Naive B cell (primary cell): Measurements from ENCODE around the gene RAD21L1. TPM values are rescaled to one million over a fixed set of nuclear protein-coding genes. Genes with fewer than 3 reads are reported as not detected.

Experiments used
- ATAC-seq, 2 donors: fragments of 150-1000 bp; cut with Tn5 transposase; 2 replicates each; pipeline ENCODE4 v1.10.0; 2021; ENCODE audit warnings: low read depth in 2 of 2, mild to moderate bottlenecking in 2 of 2, moderate library complexity in 2 of 2
- DNase-seq: peaks from one replicate; pipeline ENCODE4 v3.0.0; 2022
- H3K27ac Mint-ChIP-seq, 6 donors: one replicate each; pipeline ENCODE4 v1.8.0; 2020 to 2022; ENCODE audit warnings: mild to moderate bottlenecking in 6 of 6, mixed read lengths in 6 of 6, moderate library complexity in 5 of 6, inconsistent platforms in 2 of 6
- H3K27me3 Mint-ChIP-seq, 3 donors: one replicate each; pipeline ENCODE4 v1.8.0; 2021 to 2022; ENCODE audit warnings: mixed read lengths in 3 of 3, mild to moderate bottlenecking in 1 of 3
- H3K36me3 Mint-ChIP-seq, 2 donors: one replicate each; pipeline ENCODE4 v1.8.0; 2020 to 2022; ENCODE audit warnings: mixed read lengths in 2 of 2, inconsistent platforms in 1 of 2, mild to moderate bottlenecking in 1 of 2
- H3K4me1 Mint-ChIP-seq, 3 donors: one replicate each; pipeline ENCODE4 v1.8.0; 2020 to 2022; ENCODE audit warnings: mixed read lengths in 3 of 3, inconsistent platforms in 1 of 3, mild to moderate bottlenecking in 1 of 3, moderate library complexity in 1 of 3
- H3K4me3 Mint-ChIP-seq, 8 donors: one replicate each; pipeline ENCODE4 v1.8.0; 2020 to 2022; ENCODE audit warnings: mild to moderate bottlenecking in 8 of 8, mixed read lengths in 8 of 8, moderate library complexity in 8 of 8, inconsistent platforms in 2 of 8
- H3K9me3 Mint-ChIP-seq, 7 donors: one replicate each; pipeline ENCODE4 v1.8.0; 2020 to 2022; ENCODE audit warnings: mixed read lengths in 7 of 7, mild to moderate bottlenecking in 5 of 7, inconsistent platforms in 2 of 7, moderate library complexity in 1 of 7
- polyA plus RNA-seq, 6 donors: library from polyadenylated mRNA; unstranded; fragments of 300-500 nt; fragmentation: Illumina TruSeq; gene quantifications; one replicate each; pipeline ENCODE4 v1.2.3, GENCODE V29; 2021; ENCODE audit warnings: low read depth in 6 of 6

Gene RAD21L1
- polyA plus RNA-seq, 6 donors from 2014 or later, result not detected

- ATAC-seq (no peak), DNase-seq (no peak)
- no peaks in the 10 kb centered on the region for H3K9me3 Mint-ChIP-seq
- H3K36me3 Mint-ChIP-seq, result no peaks in the 10 kb centered on the region
- H3K27me3 Mint-ChIP-seq, result no peaks in the 10 kb centered on the region
- no peak overlapping the region for H3K27ac Mint-ChIP-seq
- no peaks in the 10 kb centered on the region for H3K4me1 Mint-ChIP-seq
- no peak overlapping the region for H3K4me3 Mint-ChIP-seq
Measured at GRCh38 chr20:1272368-1273100, 46.7 kb downstream of the RAD21L1 start.

GRCh38 chr20:1273366-1273765 lies 47.5 kb downstream of the RAD21L1 start:
- H3K4me1 Mint-ChIP-seq, result no peaks in the 10 kb centered on the region
- H3K27ac Mint-ChIP-seq, result no peak overlapping the region
- no peaks in the 10 kb centered on the region for H3K36me3 Mint-ChIP-seq
- H3K9me3 Mint-ChIP-seq, result no peaks in the 10 kb centered on the region
- ATAC-seq (no peak), DNase-seq (no peak)
- H3K27me3 Mint-ChIP-seq, result no peaks in the 10 kb centered on the region
- no peak overlapping the region for H3K4me3 Mint-ChIP-seq

DNA sequence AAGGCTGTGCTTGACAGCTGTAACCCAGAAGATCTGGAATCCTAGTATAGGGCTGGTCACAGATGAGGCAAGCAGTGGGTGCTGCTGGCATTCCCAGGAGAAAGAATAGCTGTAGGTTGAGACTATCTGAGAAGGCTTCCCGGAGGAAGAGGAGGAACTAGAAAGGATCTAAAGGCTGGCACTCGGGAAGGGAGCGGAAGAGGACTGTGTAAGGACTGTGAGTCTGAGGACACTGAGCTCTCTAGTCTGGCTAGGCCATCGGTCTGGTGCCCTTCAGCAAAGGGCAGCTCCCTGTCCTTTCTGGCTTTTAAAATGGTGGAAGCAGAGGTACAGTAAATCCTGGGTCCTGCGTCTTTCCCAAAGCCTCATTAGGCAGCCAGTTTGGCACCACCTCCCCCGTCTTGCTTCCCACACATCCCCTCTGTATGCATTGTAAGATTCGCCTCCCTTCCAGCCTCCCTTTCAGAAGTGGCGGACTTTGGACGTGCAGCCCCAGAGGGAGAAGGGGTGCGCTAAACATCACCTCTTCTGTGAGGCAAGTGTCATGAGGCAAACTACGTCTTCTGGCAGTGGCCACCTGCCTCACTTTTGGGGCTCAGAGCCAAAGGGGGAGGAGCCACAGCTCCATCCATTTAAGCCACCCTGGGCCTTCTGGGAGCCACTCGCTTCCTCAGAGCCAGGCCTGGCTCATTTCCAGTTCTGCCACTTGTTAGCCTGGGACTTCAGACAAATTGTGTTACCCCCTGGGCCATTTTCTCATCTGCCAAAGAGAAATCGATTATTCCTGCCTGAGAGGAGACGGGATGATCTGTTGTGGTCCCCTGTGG lies 48.9 kb downstream of the RAD21L1 start:
- Mint-ChIP-seq H3K27me3 (no peaks in the 10 kb centered on the region), H3K36me3 (no peaks in the 10 kb centered on the region), H3K27ac (peak overlapping the region in 1 of 6 donors; percentile 10), H3K9me3 (no peaks in the 10 kb centered on the region), H3K4me3 (no peak overlapping the region), H3K4me1 (no peaks in the 10 kb centered on the region)
- no peak for DNase-seq
- no peak for ATAC-seq

- H3K27ac Mint-ChIP-seq, result peak overlapping the region in 1 of 6 donors; percentile 19
- H3K36me3 Mint-ChIP-seq, result no peaks in the 10 kb centered on the region
- no peak overlapping the region for H3K4me3 Mint-ChIP-seq
- no peaks in the 10 kb centered on the region for H3K9me3 Mint-ChIP-seq
- no peak for DNase-seq
- no peak for ATAC-seq
- H3K27me3 Mint-ChIP-seq, result no peaks in the 10 kb centered on the region
- no peaks in the 10 kb centered on the region for H3K4me1 Mint-ChIP-seq
Measured at GRCh38 chr20:1275919-1276318, 50.1 kb downstream of the RAD21L1 start.

GRCh38 chr20:1277529-1278322 lies 51.9 kb downstream of the RAD21L1 start:
- no peak for ATAC-seq
- Mint-ChIP-seq H3K36me3 (no peaks in the 10 kb centered on the region), H3K4me3 (no peak overlapping the region), H3K27ac (no peak overlapping the region), H3K27me3 (peaks cover 0 to 6% (median 6%) of the 10 kb centered on the region in 3 donors), H3K4me1 (no peaks in the 10 kb centered on the region), H3K9me3 (no peaks in the 10 kb centered on the region)
- DNase-seq, result no peak

DNA sequence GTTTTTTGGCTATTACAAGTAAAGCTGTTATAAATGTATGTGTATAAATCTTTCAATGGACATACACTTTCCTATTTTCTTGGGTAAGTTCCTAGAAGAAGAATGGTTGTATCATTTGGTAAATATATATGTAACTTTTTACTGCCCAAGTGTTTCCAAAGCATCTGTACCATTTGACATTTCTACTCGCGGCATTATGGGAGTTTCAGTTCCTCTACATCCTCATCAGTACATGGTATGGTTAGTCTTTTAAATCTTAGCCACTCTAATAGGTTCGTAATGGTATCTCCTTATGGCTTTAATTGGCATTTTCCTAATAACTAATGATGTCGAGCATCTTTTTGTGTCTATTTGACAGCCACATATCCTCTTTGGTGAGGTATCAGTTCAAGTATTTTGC lies 53.1 kb downstream of the RAD21L1 start:
- no peaks in the 10 kb centered on the region for H3K36me3 Mint-ChIP-seq
- DNase-seq, result no peak
- no peaks in the 10 kb centered on the region for H3K9me3 Mint-ChIP-seq
- H3K27me3 Mint-ChIP-seq, result peaks cover 5 to 16% (median 14%) of the 10 kb centered on the region in 3 donors
- H3K4me1 Mint-ChIP-seq, result no peaks in the 10 kb centered on the region
- peak in 1 of 2 donors; percentile 36 for ATAC-seq
- H3K4me3 Mint-ChIP-seq, result no peak overlapping the region
- no peak overlapping the region for H3K27ac Mint-ChIP-seq

DNA sequence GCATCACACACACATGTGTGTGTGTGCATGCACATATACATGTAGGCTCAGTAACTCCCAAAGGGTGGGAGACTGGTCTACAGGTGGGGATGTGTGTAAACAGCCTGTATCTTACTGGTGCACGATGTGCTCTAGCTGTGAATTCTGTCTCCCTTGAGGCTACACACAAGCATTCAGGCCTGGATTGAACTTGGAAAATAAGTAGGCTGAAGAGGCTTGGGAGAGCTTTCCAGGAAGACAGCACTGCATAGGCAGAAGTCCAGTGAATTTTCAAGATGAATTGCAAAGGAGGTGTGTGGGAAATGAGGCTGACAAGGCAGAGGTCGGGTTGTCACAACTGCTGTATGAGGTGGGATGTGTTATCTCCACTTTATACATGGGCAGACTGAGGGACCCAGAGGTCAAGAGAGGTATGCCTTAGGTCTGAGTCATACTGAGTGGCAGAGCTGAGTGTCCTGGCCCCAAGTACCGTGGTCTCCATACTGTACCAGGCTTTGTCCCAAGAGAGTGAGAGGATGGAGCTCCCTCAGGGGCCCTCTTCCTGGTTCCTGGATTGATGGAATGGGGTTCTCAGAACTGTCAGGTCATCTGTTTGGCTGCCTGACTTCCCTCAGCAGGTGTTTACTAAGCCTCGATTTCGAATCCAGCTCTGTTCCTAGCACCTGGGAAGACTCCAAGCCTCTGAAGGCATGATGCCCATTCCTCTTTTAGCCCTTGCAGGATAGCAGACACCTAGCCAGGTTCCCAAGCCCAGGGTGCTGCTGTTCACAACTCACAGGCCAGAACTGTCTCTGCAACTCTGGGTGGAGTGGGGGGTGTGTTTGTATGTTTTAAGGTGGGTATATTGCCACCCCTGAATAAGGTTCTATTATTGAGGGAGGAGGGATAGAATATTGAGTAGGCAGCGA lies 54.6 kb downstream of the RAD21L1 start:
- Mint-ChIP-seq H3K36me3 (no peaks in the 10 kb centered on the region), H3K27me3 (peaks cover 5 to 22% (median 21%) of the 10 kb centered on the region in 3 donors), H3K27ac (no peak overlapping the region), H3K4me3 (no peak overlapping the region), H3K4me1 (no peaks in the 10 kb centered on the region), H3K9me3 (no peaks in the 10 kb centered on the region)
- DNase-seq (no peak), ATAC-seq (no peak)

- H3K4me3 Mint-ChIP-seq, result no peak overlapping the region
- ATAC-seq (no peak), DNase-seq (no peak)
- no peaks in the 10 kb centered on the region for H3K36me3 Mint-ChIP-seq
- no peak overlapping the region for H3K27ac Mint-ChIP-seq
- no peaks in the 10 kb centered on the region for H3K9me3 Mint-ChIP-seq
- peaks cover 5 to 29% (median 27%) of the 10 kb centered on the region in 3 donors for H3K27me3 Mint-ChIP-seq
- no peaks in the 10 kb centered on the region for H3K4me1 Mint-ChIP-seq
Measured at GRCh38 chr20:1281279-1282057, 55.6 kb downstream of the RAD21L1 start.

DNA sequence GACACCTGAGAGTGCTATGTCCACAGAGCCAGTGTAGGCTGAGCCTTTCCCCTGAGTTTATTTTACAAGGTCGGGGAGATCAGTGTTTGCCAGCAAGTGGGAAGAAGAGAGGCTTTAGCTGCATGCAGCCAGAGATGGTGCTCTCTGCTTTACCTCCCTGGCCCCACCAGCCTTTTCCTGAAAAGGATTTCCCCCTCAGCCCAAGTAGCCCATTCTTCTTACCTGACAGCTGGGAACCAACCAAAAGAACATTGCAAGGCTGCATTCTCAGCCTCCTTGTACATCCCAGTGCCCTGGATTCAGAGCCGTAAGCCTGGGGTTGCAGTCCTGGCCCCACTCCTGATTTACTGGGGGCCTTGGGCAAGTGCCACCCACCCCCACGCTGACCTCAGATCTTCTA lies 57.1 kb downstream of the RAD21L1 start:
- Mint-ChIP-seq H3K27me3 (peaks cover 10 to 35% (median 35%) of the 10 kb centered on the region in 3 donors), H3K9me3 (no peaks in the 10 kb centered on the region), H3K4me1 (no peaks in the 10 kb centered on the region), H3K4me3 (no peak overlapping the region), H3K27ac (no peak overlapping the region), H3K36me3 (no peaks in the 10 kb centered on the region)
- DNase-seq (no peak), ATAC-seq (no peak)

DNA sequence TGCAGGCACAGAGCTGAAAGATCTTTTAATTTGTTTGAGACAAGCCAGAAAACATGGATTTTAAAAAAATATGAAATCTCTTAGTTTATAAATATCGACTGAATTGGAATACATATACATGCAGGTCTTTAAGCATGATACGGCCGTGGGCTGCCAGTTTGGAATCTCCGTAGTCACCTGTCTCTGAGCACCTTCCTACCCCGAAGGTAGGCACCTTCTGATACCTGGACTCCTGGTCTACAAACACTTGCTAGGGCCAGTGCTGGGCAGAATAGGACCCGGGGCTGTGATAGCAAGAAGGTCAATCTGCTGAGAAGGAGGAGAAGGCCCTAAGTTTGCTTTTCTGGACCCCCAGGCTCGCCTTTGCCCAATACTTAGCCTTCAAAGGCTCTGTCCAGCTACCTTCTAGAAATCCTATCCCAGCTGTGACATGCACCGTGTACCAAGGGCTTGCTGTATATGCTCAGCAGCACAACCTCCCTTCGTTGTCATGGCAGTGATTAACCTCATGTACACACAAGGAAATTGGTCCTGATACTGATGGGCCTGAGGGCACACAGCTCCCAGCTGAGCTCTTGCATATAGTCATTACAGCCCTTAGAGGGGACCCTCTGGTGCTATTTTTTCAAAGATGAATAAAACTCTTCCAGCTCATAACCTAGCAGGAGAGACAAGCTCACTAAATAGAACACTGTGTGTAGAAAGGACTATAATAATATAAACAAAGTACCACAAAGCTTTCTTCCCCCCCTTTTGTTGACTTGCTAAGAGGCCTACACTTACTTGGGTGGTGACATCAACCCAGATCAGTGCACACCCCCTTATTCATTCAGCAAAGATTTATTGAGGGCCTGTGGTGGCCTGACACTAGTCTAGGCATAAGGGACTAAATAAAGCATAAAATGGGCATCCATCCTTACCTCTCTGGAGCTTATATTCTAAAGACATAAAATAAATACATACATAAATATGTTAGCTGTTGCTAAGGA lies 58.0 kb downstream of the RAD21L1 start:
- Mint-ChIP-seq H3K27ac (no peak overlapping the region), H3K4me3 (peak overlapping the region in 1 of 8 donors; percentile 54), H3K27me3 (peaks cover 10 to 35% (median 35%) of the 10 kb centered on the region in 3 donors), H3K9me3 (no peaks in the 10 kb centered on the region), H3K4me1 (no peaks in the 10 kb centered on the region), H3K36me3 (no peaks in the 10 kb centered on the region)
- DNase-seq, result no peak
- ATAC-seq, result no peak

DNA sequence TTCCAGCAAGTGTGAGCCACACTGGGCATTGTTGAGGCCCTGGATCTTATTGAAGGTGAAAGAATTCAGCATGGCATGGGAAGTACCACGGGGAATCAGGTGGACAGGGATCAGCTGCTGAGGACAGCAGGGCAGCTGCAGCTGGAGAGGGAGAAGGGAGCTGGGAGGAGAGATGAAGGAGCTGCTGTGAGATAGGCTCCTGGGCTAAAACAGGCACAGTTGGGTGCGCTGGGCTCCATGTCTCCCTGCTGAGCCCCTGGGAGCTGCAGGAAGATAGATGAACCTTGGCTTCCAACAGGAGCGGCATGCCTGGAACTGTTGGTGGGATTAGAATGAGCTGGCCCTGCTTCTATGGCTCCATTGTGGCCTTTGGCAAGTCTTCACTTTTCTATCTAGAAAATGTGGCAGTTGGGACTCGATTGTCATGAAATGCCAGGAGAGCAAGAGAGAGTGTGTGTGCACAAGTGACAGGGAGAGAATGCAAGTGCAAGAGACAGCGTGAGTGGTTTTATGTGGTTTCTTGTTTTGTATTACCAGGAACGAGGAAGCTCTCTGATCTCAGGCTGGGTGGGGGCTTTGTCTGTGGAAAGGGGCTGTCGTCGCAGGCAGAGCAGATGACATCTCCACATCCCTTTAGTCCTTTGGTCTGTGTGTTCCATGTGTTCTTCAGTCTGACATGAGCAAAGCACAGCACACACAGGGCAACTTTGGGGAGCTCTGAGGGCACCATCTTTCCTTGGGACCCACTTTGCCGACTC lies 60.6 kb downstream of the RAD21L1 start:
- Mint-ChIP-seq H3K36me3 (no peaks in the 10 kb centered on the region), H3K9me3 (no peaks in the 10 kb centered on the region), H3K4me1 (no peaks in the 10 kb centered on the region), H3K27me3 (peaks cover 10 to 39% (median 30%) of the 10 kb centered on the region in 3 donors), H3K27ac (peak overlapping the region in 3 of 6 donors; percentile 67 to 84 (median 74)), H3K4me3 (no peak overlapping the region)
- DNase-seq (no peak), ATAC-seq (no peak)
